Loucy (cell line): Measurements from ENCODE around the gene LYPD4.
"Not testable (repeated sequence)": the region's sequence is repeated elsewhere in the genome, so short reads cannot be mapped to it uniquely, and the experiment has no call there.

Experiments used
- H2AFZ ChIP-seq: fragments of 200-600 bp; sonication (generic); 2 replicates; pipeline ENCODE4 v1.6.0; 2016; ENCODE audit warnings: antibody characterized with exemption, mild to moderate bottlenecking, low read length, moderate library complexity
- H3F3A ChIP-seq: fragments of 200-600 bp; 2 replicates; pipeline ENCODE4 v1.6.0; 2016; ENCODE audit warnings: antibody characterized with exemption, low read depth, mild to moderate bottlenecking
- H3K27me3 ChIP-seq: fragments of 200-600 bp; sonication (generic); 2 replicates; pipeline ENCODE4 v1.6.1; 2014; ENCODE audit warnings: low read length, mild to moderate bottlenecking; ENCODE audit not compliant: insufficient read depth, poor library complexity, severe bottlenecking
- H3K36me3 ChIP-seq: fragments of 200-600 bp; sonication (generic); 2 replicates; pipeline ENCODE4 v1.6.1; 2016; ENCODE audit warnings: low read length; ENCODE audit not compliant: insufficient read depth
- H3K4me1 ChIP-seq: fragments of 200-600 bp; sonication (generic); 2 replicates; pipeline ENCODE4 v1.5.1; 2014; ENCODE audit warnings: low read length, mild to moderate bottlenecking; ENCODE audit not compliant: insufficient read depth, poor library complexity, severe bottlenecking
- H3K4me2 ChIP-seq: fragments of 200-600 bp; sonication (generic); 2 replicates; pipeline ENCODE4 v1.6.0; 2014; ENCODE audit warnings: antibody characterized with exemption, low read length, low read depth, mild to moderate bottlenecking; ENCODE audit not compliant: poor library complexity, severe bottlenecking
- H3K4me3 ChIP-seq: fragments of 200-600 bp; sonication (generic); 2 replicates; pipeline ENCODE4 v1.5.1; 2014; ENCODE audit warnings: low read length, mild to moderate bottlenecking, mixed read lengths; ENCODE audit not compliant: poor library complexity, severe bottlenecking
- H3K79me2 ChIP-seq: fragments of 200-600 bp; sonication (generic); 2 replicates; pipeline ENCODE4 v1.6.1; 2014; ENCODE audit warnings: low read length; ENCODE audit not compliant: insufficient read depth
- H3K9ac ChIP-seq: fragments of 200-600 bp; sonication (generic); 2 replicates; pipeline ENCODE4 v1.6.0; 2014; ENCODE audit warnings: mild to moderate bottlenecking, low read depth, low read length, moderate library complexity; ENCODE audit not compliant: poor library complexity, severe bottlenecking
- H3K9me2 ChIP-seq: fragments of 200-600 bp; sonication (generic); replicated peaks from 2 replicates; pipeline ENCODE4 v1.6.1; 2016; ENCODE audit warnings: low read depth, low read length, mixed read lengths
- H3K9me3 ChIP-seq: fragments of 200-600 bp; sonication (generic); 2 replicates; pipeline ENCODE4 v1.6.1; 2014; ENCODE audit warnings: mild to moderate bottlenecking, antibody characterized with exemption, low read length, low read depth; ENCODE audit not compliant: insufficient read depth
- H4K20me1 ChIP-seq: fragments of 200-600 bp; sonication (generic); 2 replicates; pipeline ENCODE4 v1.6.0; 2014; ENCODE audit warnings: antibody characterized with exemption, low read length, mild to moderate bottlenecking; ENCODE audit not compliant: insufficient read depth, poor library complexity, severe bottlenecking
- CTCF ChIP-seq: fragments of 200-600 bp; sonication (generic); conservative IDR thresholded peaks from 2 replicates; pipeline ENCODE4 v1.5.1; 2014; ENCODE audit warnings: mild to moderate bottlenecking, antibody characterized with exemption, low read length
- EZH2phosphoT487 ChIP-seq: fragments of 200-600 bp; IDR thresholded peaks from 2 replicates; pipeline ENCODE4 v1.6.1; 2018; ENCODE audit warnings: antibody characterized with exemption, mild to moderate bottlenecking, moderate library complexity, borderline replicate concordance

LYPD4 gene

GRCh38 chr19:41795031-41795461, 49.4 kb downstream of the LYPD4 start:
- H3F3A ChIP-seq = no peaks in the 10 kb centered on the region
- no peaks in the 10 kb centered on the region for H3K4me1 ChIP-seq
- H3K9me2 ChIP-seq = no peaks in the 10 kb centered on the region
- H3K4me3 ChIP-seq = no peak overlapping the region
- no peak overlapping the region for H2AFZ ChIP-seq
- no peaks in the 10 kb centered on the region for H4K20me1 ChIP-seq
- no peak overlapping the region for H3K9ac ChIP-seq
- no peaks in the 10 kb centered on the region for H3K9me3 ChIP-seq
- H3K4me2 ChIP-seq = no peak overlapping the region
- H3K36me3 ChIP-seq = no peaks in the 10 kb centered on the region
- TF ChIP-seq EZH2phosphoT487 (no peak), CTCF (peak; percentile 79)
- no peaks in the 10 kb centered on the region for H3K79me2 ChIP-seq
- no peaks in the 10 kb centered on the region for H3K27me3 ChIP-seq

GRCh38 chr19:41793414-41793727, 51.1 kb downstream of the LYPD4 start:
- TF ChIP-seq EZH2phosphoT487 = no peak
- TF ChIP-seq CTCF = no peak
- no peaks in the 10 kb centered on the region for H3K9me3 ChIP-seq
- no peaks in the 10 kb centered on the region for H3K27me3 ChIP-seq
- no peak overlapping the region for H3K4me2 ChIP-seq
- H3K9ac ChIP-seq = no peak overlapping the region
- no peaks in the 10 kb centered on the region for H3K9me2 ChIP-seq
- H4K20me1 ChIP-seq = no peaks in the 10 kb centered on the region
- no peaks in the 10 kb centered on the region for H3K4me1 ChIP-seq
- H2AFZ ChIP-seq = no peak overlapping the region
- H3K4me3 ChIP-seq = no peak overlapping the region
- no peaks in the 10 kb centered on the region for H3F3A ChIP-seq
- no peaks in the 10 kb centered on the region for H3K36me3 ChIP-seq
- H3K79me2 ChIP-seq = no peaks in the 10 kb centered on the region

GRCh38 chr19:41792513-41793413, 51.7 kb downstream of the LYPD4 start:
- TF ChIP-seq CTCF (peak; percentile 94), EZH2phosphoT487 (no peak)
- H3K4me3 ChIP-seq = no peak overlapping the region
- H3K36me3 ChIP-seq = no peaks in the 10 kb centered on the region
- H3K27me3 ChIP-seq = no peaks in the 10 kb centered on the region
- H2AFZ ChIP-seq = no peak overlapping the region
- H3K9me3 ChIP-seq = no peaks in the 10 kb centered on the region
- H3K4me1 ChIP-seq = no peaks in the 10 kb centered on the region
- H4K20me1 ChIP-seq = no peaks in the 10 kb centered on the region
- no peaks in the 10 kb centered on the region for H3K79me2 ChIP-seq
- H3K9me2 ChIP-seq = no peaks in the 10 kb centered on the region
- H3K4me2 ChIP-seq = no peak overlapping the region
- H3K9ac ChIP-seq = no peak overlapping the region
- H3F3A ChIP-seq = no peaks in the 10 kb centered on the region

- H3K36me3 ChIP-seq, H3K27me3 ChIP-seq, H3K79me2 ChIP-seq, H2AFZ ChIP-seq, H3K4me1 ChIP-seq, H3F3A ChIP-seq, H3K9ac ChIP-seq, H4K20me1 ChIP-seq, H3K4me2 ChIP-seq, H3K4me3 ChIP-seq, H3K9me3 ChIP-seq, H3K9me2 ChIP-seq: not testable (repeated sequence)
Measured at GRCh38 chr19:41789053-41789452, 55.4 kb downstream of the LYPD4 start.

GRCh38 chr19:41788518-41788917, 56.0 kb downstream of the LYPD4 start:
- H4K20me1 ChIP-seq, H2AFZ ChIP-seq, H3F3A ChIP-seq, H3K27me3 ChIP-seq, H3K36me3 ChIP-seq, H3K4me2 ChIP-seq, H3K9me2 ChIP-seq, H3K79me2 ChIP-seq, H3K9ac ChIP-seq, H3K9me3 ChIP-seq, H3K4me3 ChIP-seq: not testable (repeated sequence)
- peaks cover 12% of the 10 kb centered on the region for H3K4me1 ChIP-seq
